K562 (cell line): ENCODE measurements around the gene RRAS. TPM values are rescaled to one million over a fixed set of nuclear protein-coding genes. Genes with fewer than 3 reads are reported as not detected.
A peak's percentile ranks its signal among the peaks of the same experiment; 100 is the strongest.

ENCODE experiments used
- BRD4 ChIP-seq: fragments of 200-600 bp; sonication (generic); IDR thresholded peaks from 2 replicates; pipeline ENCODE4 v1.6.1; 2017; ENCODE audit warnings: inconsistent platforms
- BRD9 ChIP-seq: fragments of 450-650 bp; IDR thresholded peaks from 2 replicates; pipeline ENCODE4 v1.6.1; 2018; ENCODE audit warnings: low read depth; ENCODE audit not compliant: partially characterized antibody
- CBFA2T3 ChIP-seq: fragments of 450-650 bp; IDR thresholded peaks from 2 replicates; pipeline ENCODE4 v1.6.1; 2017
- E4F1 ChIP-seq: fragments of 250-450 bp; sonication (Bioruptor Pico); IDR thresholded peaks from 2 replicates; pipeline ENCODE4 v1.5.0; 2021; ENCODE audit warnings: mild to moderate bottlenecking, borderline replicate concordance
- EP300 ChIP-seq: IDR thresholded peaks from 2 replicates; pipeline ENCODE4 v1.6.1; 2012; ENCODE audit warnings: low read length, improper control_type of control experiment
- ETS2 ChIP-seq: IDR thresholded peaks from 2 replicates; pipeline ENCODE4 v1.6.1; 2016; ENCODE audit warnings: borderline replicate concordance, missing genetic modification characterization, mild to moderate bottlenecking, moderate library complexity, missing compliant biosample characterization; ENCODE audit not compliant: poor library complexity, severe bottlenecking
- HES1 ChIP-seq: fragments of 450-650 bp; IDR thresholded peaks from 2 replicates; pipeline ENCODE4 v1.6.1; 2016; ENCODE audit warnings: low read depth, mild to moderate bottlenecking, moderate library complexity
- JUN ChIP-seq, 2 experiments: sonication (generic) in 1 of 2; formaldehyde crosslinking in 1 of 2; IDR thresholded peaks; 2 replicates each; pipeline versions ENCODE4 v1.6.1 to v1.8.0; 2012 to 2022; ENCODE audit warnings: borderline replicate concordance in 2 of 2, mild to moderate bottlenecking in 2 of 2, improper control_type of control experiment in 1 of 2, low read depth in 1 of 2, low read length in 1 of 2, missing genetic modification reagents in 1 of 2
- MEIS2 ChIP-seq: fragments of 450-650 bp; IDR thresholded peaks from 2 replicates; pipeline ENCODE4 v1.6.1; 2014; ENCODE audit warnings: mild to moderate bottlenecking; ENCODE audit not compliant: partially characterized antibody
- NELFE ChIP-seq: IDR thresholded peaks from 2 replicates; pipeline ENCODE4 v1.6.1; 2011; ENCODE audit warnings: mild to moderate bottlenecking; ENCODE audit not compliant: insufficient read depth, insufficient read length
- NFATC3 ChIP-seq: fragments of 450-650 bp; IDR thresholded peaks from 2 replicates; pipeline ENCODE4 v1.6.1; 2017; ENCODE audit warnings: mild to moderate bottlenecking
- PML ChIP-seq: IDR thresholded peaks from 2 replicates; pipeline ENCODE4 v1.6.1; 2012; ENCODE audit warnings: low read length, inconsistent platforms
- TBP ChIP-seq: optimal IDR thresholded peaks from 2 replicates; pipeline ENCODE3; 2011; ENCODE audit warnings: low read depth, low read length, improper control_type of control experiment
- ZBTB12 ChIP-seq: fragments of 250-450 bp; sonication (Bioruptor Pico); IDR thresholded peaks from 2 replicates; pipeline ENCODE4 v1.4.0; 2020
- ZNF140 ChIP-seq: fragments of 250-450 bp; sonication (Bioruptor Pico); IDR thresholded peaks from 2 replicates; pipeline ENCODE4 v1.8.0; 2021; ENCODE audit warnings: moderate library complexity, mild to moderate bottlenecking, inconsistent platforms
- ZNF398 ChIP-seq: fragments of 250-450 bp; sonication (Bioruptor Pico); IDR thresholded peaks from 2 replicates; pipeline ENCODE4 v1.8.0; 2021; ENCODE audit warnings: moderate library complexity, mild to moderate bottlenecking, inconsistent platforms
- polyA plus RNA-seq, 8 experiments: library from polyadenylated mRNA; depleted of rRNA in 4 of 8; stranded (reverse) in 5 of 8; unstranded in 3 of 8; fragments of >200 nt; fragmentation: Nextera tagmentation in 2 of 8; fragmentation: Illumina TruSeq in 1 of 8; extraction: Ambion mirVana in 2 of 8; extraction: Trizol in 1 of 8; gene quantifications; 2 replicates each; pipeline versions ENCODE4 v1.2.1 to v1.2.3, GENCODE V29; 2011 to 2014; ENCODE audit warnings: inconsistent platforms in 1 of 8, missing spikeins in 1 of 8
- total RNA-seq, 7 experiments: library from RNA; depleted of rRNA in 6 of 7; stranded (reverse); fragments of >200 nt in 6 of 7; fragmentation: Illumina TruSeq in 2 of 7; extraction: Trizol in 2 of 7; gene quantifications; 2 replicates each; pipeline versions ENCODE4 v1.2.1 to v1.2.3, GENCODE V29; 2011 to 2021; ENCODE audit warnings: low replicate concordance in 1 of 7
- TF ChIP-seq, protein P1 (sequence below): sonication (generic); formaldehyde crosslinking; IDR thresholded peaks from 2 replicates; pipeline ENCODE4 v1.8.0; 2022; ENCODE audit warnings: mild to moderate bottlenecking, missing genetic modification reagents
- TF ChIP-seq, protein P2 (sequence below): fragments of 450-650 bp; conservative IDR thresholded peaks from 2 replicates; pipeline ENCODE4 v1.6.1; 2016; ENCODE audit warnings: missing genetic modification characterization, low read depth, mild to moderate bottlenecking, control low read depth, missing compliant biosample characterization

The RRAS gene
- total and polyA plus RNA-seq, 9 of the 15 experiments (the other 6 are each of a cell fraction or from before 2014, with no cell fraction given) = 0.70 to 17.3 (median 8.2) TPM

DNA sequence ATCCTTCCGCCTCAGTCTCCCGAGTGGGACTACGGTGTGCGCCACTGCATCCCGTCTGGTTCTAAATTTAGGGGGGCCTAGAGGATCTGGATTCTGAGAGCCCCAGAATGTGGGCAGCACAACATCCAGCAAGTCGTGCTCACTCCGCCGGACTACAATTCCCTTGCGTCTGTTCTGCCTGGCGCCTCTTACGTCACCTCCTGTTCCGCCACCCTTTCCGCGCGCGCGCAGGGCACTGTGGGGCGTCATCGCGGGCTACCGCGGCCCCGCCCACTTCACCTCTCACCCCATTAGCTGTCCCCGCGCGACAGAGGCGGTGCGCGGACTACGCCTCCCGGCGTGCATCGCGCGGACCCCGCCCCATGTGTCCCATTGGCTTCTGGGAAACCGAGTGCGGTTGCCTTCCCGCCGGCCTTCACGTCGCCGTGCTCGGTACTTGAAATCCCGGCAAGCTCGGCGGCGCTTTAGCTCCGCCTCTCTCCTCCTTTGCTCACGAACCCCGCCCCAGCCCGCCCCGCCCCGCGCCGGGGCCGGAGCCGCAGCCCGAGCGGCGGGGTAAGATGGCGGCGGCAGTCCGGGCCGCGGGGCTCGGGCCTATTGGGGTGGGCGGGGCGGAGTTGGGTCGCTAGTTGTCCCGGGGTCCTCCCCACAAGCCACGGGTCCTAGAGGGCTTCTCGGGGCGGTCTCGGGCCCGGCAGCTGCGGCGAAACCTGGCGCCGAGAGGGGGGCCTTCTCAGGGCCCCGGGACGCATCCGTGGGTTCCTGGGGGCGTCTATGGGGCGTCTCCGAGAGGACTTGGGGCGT, 1.9 kb upstream of the RRAS start, which contains the start of gene SCAF1 (continued):
- TF ChIP-seq E4F1 (CRISPR knock-in tag) (no peak), JUN (IDR thresholded peaks at IDR 0.05; ENCODE audit: borderline replicate concordance, low read depth, low read length) (peak; percentile 88), JUN (CRISPR knock-in tag; IDR thresholded peaks at IDR 0.05; ENCODE audit: borderline replicate concordance) (peak; percentile 93; the same call in 1 of the 2 replicates), NFATC3 (no peak), TBP (peak; percentile 59), ZNF398 (CRISPR knock-in tag) (no peak), MEIS2 (peak; percentile 73), BRD4 (no peak), HES1 (no peak), EP300 (peak; percentile 32; the same call in 1 of the 2 replicates), ZBTB12 (CRISPR knock-in tag) (peak; percentile 96), ETS2 (tag) (no peak), BRD9 (no peak), PML (peak; percentile 62), ZNF140 (no peak), CBFA2T3 (no peak), NELFE (no peak)
- TF ChIP-seq, protein P1, sequence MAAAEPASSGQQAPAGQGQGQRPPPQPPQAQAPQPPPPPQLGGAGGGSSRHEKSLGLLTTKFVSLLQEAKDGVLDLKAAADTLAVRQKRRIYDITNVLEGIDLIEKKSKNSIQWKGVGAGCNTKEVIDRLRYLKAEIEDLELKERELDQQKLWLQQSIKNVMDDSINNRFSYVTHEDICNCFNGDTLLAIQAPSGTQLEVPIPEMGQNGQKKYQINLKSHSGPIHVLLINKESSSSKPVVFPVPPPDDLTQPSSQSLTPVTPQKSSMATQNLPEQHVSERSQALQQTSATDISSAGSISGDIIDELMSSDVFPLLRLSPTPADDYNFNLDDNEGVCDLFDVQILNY (CRISPR knock-in tag) = no peak; the same call in 1 of the 2 replicates
- TF ChIP-seq, protein P2, sequence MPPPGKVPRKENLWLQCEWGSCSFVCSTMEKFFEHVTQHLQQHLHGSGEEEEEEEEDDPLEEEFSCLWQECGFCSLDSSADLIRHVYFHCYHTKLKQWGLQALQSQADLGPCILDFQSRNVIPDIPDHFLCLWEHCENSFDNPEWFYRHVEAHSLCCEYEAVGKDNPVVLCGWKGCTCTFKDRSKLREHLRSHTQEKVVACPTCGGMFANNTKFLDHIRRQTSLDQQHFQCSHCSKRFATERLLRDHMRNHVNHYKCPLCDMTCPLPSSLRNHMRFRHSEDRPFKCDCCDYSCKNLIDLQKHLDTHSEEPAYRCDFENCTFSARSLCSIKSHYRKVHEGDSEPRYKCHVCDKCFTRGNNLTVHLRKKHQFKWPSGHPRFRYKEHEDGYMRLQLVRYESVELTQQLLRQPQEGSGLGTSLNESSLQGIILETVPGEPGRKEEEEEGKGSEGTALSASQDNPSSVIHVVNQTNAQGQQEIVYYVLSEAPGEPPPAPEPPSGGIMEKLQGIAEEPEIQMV = no peak
